SK-N-SH (cell line): ENCODE results near the gene IL13. TPM values are rescaled to one million over a fixed set of nuclear protein-coding genes. Genes with fewer than 3 reads are reported as not detected.

Experiments
- CTCF ChIA-PET: fragments of 300-600, 350-600 bp; formaldehyde crosslinking; extraction: SDS; loops from one replicate; lab custom pipeline; 2021; lab: Yijun Ruan, JAX
- POLR2A ChIA-PET: fragments of 350-600 bp; sonication (Branson Sonifier 250); formaldehyde crosslinking; extraction: SDS; loops from one replicate; lab custom pipeline; 2020; ENCODE audit warnings: antibody characterized with exemption, inconsistent platforms; lab: Yijun Ruan, JAX
- DNase-seq: peaks from one replicate; pipeline ENCODE4 v3.0.0; 2012
- H2AFZ ChIP-seq: fragments of 200-600 bp; sonication (generic); 2 replicates; pipeline ENCODE4 v1.8.1; 2016; ENCODE audit warnings: antibody characterized with exemption, mild to moderate bottlenecking, low read depth
- H3F3A ChIP-seq: fragments of 200-600 bp; sonication (generic); replicated peaks from 2 replicates; pipeline ENCODE3; 2016; ENCODE audit warnings: antibody characterized with exemption, mild to moderate bottlenecking; ENCODE audit not compliant: insufficient read depth
- H3K27ac ChIP-seq, 2 experiments: fragments of 200-500 bp in 1 of 2; fragments of 200-600 bp in 1 of 2; sonication (Bioruptor generic) in 1 of 2; sonication (generic), shearing (Covaris generic) in 1 of 2; 2 replicates each; pipeline versions ENCODE4 v1.5.1 to v1.6.1; 2014 to 2016; ENCODE audit warnings: low read depth in 2 of 2, inconsistent platforms in 1 of 2, low read length in 1 of 2, mild to moderate bottlenecking in 1 of 2, mixed read lengths in 1 of 2
- H3K27me3 ChIP-seq: fragments of 200-600 bp; sonication (generic), shearing (Covaris generic); 2 replicates; pipeline ENCODE4 v1.6.1; 2016; ENCODE audit warnings: mixed run types; ENCODE audit not compliant: insufficient read depth
- H3K36me3 ChIP-seq, 2 experiments: fragments of 200-500 bp in 1 of 2; fragments of 200-600 bp in 1 of 2; sonication (Bioruptor generic) in 1 of 2; sonication (generic) in 1 of 2; replicated peaks in 1 of 2; 2 replicates each; pipeline versions ENCODE3 to v1.5.1; 2014 to 2016; ENCODE audit warnings: low read length in 1 of 2, mild to moderate bottlenecking in 1 of 2; ENCODE audit not compliant: insufficient read depth in 2 of 2, control insufficient read depth in 1 of 2
- H3K4me1 ChIP-seq, 2 experiments: fragments of 200-500 bp in 1 of 2; fragments of 200-600 bp in 1 of 2; sonication (Bioruptor generic) in 1 of 2; sonication (generic), shearing (Covaris generic) in 1 of 2; 2 replicates each; pipeline versions ENCODE4 v1.5.1 to v1.6.1; 2014 to 2016; ENCODE audit warnings: low read depth in 1 of 2, low read length in 1 of 2, mixed run types in 1 of 2; ENCODE audit not compliant: insufficient read depth in 2 of 2, control insufficient read depth in 1 of 2
- H3K4me2 ChIP-seq: fragments of 200-600 bp; sonication (generic), shearing (Covaris generic); 2 replicates; pipeline ENCODE4 v1.6.1; 2017; ENCODE audit warnings: mixed run types
- H3K4me3 ChIP-seq, 2 experiments: fragments of 200-500 bp in 1 of 2; fragments of 200-600 bp in 1 of 2; sonication (Bioruptor generic) in 1 of 2; sonication (generic), shearing (Covaris generic) in 1 of 2; 2 replicates each; pipeline versions ENCODE4 v1.5.1 to v1.8.1; 2014 to 2016; ENCODE audit warnings: low read depth in 2 of 2, inconsistent platforms in 1 of 2, low read length in 1 of 2, mild to moderate bottlenecking in 1 of 2, mixed read lengths in 1 of 2, moderate library complexity in 1 of 2
- H3K79me2 ChIP-seq: fragments of 200-600 bp; sonication (generic); 2 replicates; pipeline ENCODE4 v1.8.1; 2017; ENCODE audit warnings: mild to moderate bottlenecking; ENCODE audit not compliant: insufficient read depth
- H3K9ac ChIP-seq: fragments of 200-600 bp; sonication (generic); 2 replicates; pipeline ENCODE4 v1.6.1; 2017; ENCODE audit warnings: mixed run types
- H3K9me2 ChIP-seq: fragments of 200-600 bp; sonication (generic); 2 replicates; pipeline ENCODE4 v1.6.1; 2017; ENCODE audit warnings: mixed run types
- H3K9me3 ChIP-seq: fragments of 200-600 bp; sonication (generic); 2 replicates; pipeline ENCODE4 v1.6.1; 2017; ENCODE audit warnings: mixed run types, mild to moderate bottlenecking, moderate library complexity
- H4K20me1 ChIP-seq: fragments of 200-600 bp; sonication (generic); 2 replicates; pipeline ENCODE4 v1.6.1; 2017; ENCODE audit warnings: mild to moderate bottlenecking, mixed run types; ENCODE audit not compliant: insufficient read depth
- CHD2 ChIP-seq: fragments of 150-350 bp; IDR thresholded peaks from 2 replicates; pipeline ENCODE4 v1.6.1; 2018; ENCODE audit warnings: low read length; ENCODE audit not compliant: partially characterized antibody
- EP300 ChIP-seq, 2 experiments: IDR thresholded peaks; 2 replicates each; pipeline versions ENCODE4 v1.4.0 to v1.6.1; 2012; ENCODE audit warnings: borderline replicate concordance in 1 of 2, low read depth in 1 of 2, low read length in 1 of 2
- MAX ChIP-seq: IDR thresholded peaks from 2 replicates; pipeline ENCODE4 v1.4.0; 2012; ENCODE audit warnings: low read depth
- MEF2A ChIP-seq: IDR thresholded peaks from 2 replicates; pipeline ENCODE4 v1.4.0; 2012; ENCODE audit warnings: low read depth, borderline replicate concordance
- MXI1 ChIP-seq: IDR thresholded peaks from 2 replicates; pipeline ENCODE4 v1.6.1; 2012; ENCODE audit warnings: mild to moderate bottlenecking, low read depth, low read length, improper control_type of control experiment
- RAD21 ChIP-seq: IDR thresholded peaks from 2 replicates; pipeline ENCODE4 v1.6.1; 2012; ENCODE audit warnings: mild to moderate bottlenecking, low read length
- SMC3 ChIP-seq: IDR thresholded peaks from 2 replicates; pipeline ENCODE4 v1.6.1; 2012; ENCODE audit warnings: low read depth, low read length, improper control_type of control experiment
- TAF1 ChIP-seq: IDR thresholded peaks from 2 replicates; pipeline ENCODE4 v1.6.1; 2012; ENCODE audit warnings: low read depth, mild to moderate bottlenecking, low read length, moderate library complexity, borderline replicate concordance
- TCF12 ChIP-seq: IDR thresholded peaks from 2 replicates; pipeline ENCODE4 v1.4.0; 2012
- YY1 ChIP-seq: IDR thresholded peaks from 2 replicates; pipeline ENCODE4 v1.4.0; 2012; ENCODE audit warnings: low read depth, mild to moderate bottlenecking
- WGBS: methylation state at CpG from one replicate; pipeline ENCODE4 v1.1.6; 2017; ENCODE audit warnings: low lambda C conversion rate; 5-methylcytosine and 5-hydroxymethylcytosine counted together
- polyA plus RNA-seq, 3 experiments: library from polyadenylated mRNA; depleted of rRNA; stranded (reverse); fragments of >200 nt; gene quantifications; 2 replicates each; pipeline ENCODE4 v1.2.3, GENCODE V29; 2012
- TF ChIP-seq, protein P1 (sequence below): fragments of 150-350 bp; IDR thresholded peaks from 2 replicates; pipeline ENCODE4 v1.6.1; 2017; ENCODE audit warnings: antibody characterized with exemption, low read length, low read depth, borderline replicate concordance
- TF ChIP-seq, protein P2 (sequence below): fragments of 150-350 bp; IDR thresholded peaks from 2 replicates; pipeline ENCODE4 v1.6.1; 2016; ENCODE audit warnings: mild to moderate bottlenecking, low read depth, low read length

The IL13 gene
- polyA plus RNA-seq (2012; rRNA removed), result 0.05 and 0.08 TPM in 2 replicates
- polyA plus RNA-seq (2012; cell fraction: cytosol; rRNA removed), result not detected in 2 replicates
- polyA plus RNA-seq (2012; cell fraction: nucleus; rRNA removed), result 0.47 and 0.73 TPM in 2 replicates

- no peak for DNase-seq
- Histone ChIP-seq H3K4me1 (peaks cover 0 to 9% of the 10 kb centered on the region in 2 experiments; a peak in 1 of 4 replicates), H4K20me1 (no peaks in the 10 kb centered on the region), H3K27me3 (no peaks in the 10 kb centered on the region), H2AFZ (no peak within 1 kb of the TSS), H3K4me2 (no peak within 1 kb of the TSS), H3K79me2 (no peaks in the 10 kb centered on the region), H3F3A (no peaks in the 10 kb centered on the region), H3K4me3 (no peak within 1 kb of the TSS), H3K9me2 (no peaks in the 10 kb centered on the region), H3K27ac (no peak within 1 kb of the TSS), H3K9me3 (no peaks in the 10 kb centered on the region), H3K36me3 (no peaks in the 10 kb centered on the region), H3K9ac (no peak within 1 kb of the TSS)
- TF ChIP-seq RAD21 (no peak), YY1 (no peak), MXI1 (no peak), CHD2 (no peak), MEF2A (no peak), MAX (no peak), TCF12 (no peak)
- TF ChIP-seq, protein P1, sequence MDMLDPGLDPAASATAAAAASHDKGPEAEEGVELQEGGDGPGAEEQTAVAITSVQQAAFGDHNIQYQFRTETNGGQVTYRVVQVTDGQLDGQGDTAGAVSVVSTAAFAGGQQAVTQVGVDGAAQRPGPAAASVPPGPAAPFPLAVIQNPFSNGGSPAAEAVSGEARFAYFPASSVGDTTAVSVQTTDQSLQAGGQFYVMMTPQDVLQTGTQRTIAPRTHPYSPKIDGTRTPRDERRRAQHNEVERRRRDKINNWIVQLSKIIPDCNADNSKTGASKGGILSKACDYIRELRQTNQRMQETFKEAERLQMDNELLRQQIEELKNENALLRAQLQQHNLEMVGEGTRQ, result no peak
- TF ChIP-seq, protein P2, sequence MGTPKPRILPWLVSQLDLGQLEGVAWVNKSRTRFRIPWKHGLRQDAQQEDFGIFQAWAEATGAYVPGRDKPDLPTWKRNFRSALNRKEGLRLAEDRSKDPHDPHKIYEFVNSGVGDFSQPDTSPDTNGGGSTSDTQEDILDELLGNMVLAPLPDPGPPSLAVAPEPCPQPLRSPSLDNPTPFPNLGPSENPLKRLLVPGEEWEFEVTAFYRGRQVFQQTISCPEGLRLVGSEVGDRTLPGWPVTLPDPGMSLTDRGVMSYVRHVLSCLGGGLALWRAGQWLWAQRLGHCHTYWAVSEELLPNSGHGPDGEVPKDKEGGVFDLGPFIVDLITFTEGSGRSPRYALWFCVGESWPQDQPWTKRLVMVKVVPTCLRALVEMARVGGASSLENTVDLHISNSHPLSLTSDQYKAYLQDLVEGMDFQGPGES, result no peak
- 97% methylated on average over 11 of the region's 12 CpGs for WGBS
- ChIA-PET CTCF (interaction anchor here (0.6 to 1.5 kb wide), 2 partner anchors 10 to 74 kb away, joined by 3 read pairs; no protein-coding TSS in a partner anchor), POLR2A (interaction anchor here (0.6 kb wide), 1 partner anchor 18 kb away, joined by 5 read pairs; no protein-coding TSS in a partner anchor)
Measured at GRCh38 chr5:132657676-132658380, at the start of gene IL13. TSS of gene IL13 (plus strand) at chr5:132658173. CDS start at chr5:132658187, 14 bp downstream.

DNA sequence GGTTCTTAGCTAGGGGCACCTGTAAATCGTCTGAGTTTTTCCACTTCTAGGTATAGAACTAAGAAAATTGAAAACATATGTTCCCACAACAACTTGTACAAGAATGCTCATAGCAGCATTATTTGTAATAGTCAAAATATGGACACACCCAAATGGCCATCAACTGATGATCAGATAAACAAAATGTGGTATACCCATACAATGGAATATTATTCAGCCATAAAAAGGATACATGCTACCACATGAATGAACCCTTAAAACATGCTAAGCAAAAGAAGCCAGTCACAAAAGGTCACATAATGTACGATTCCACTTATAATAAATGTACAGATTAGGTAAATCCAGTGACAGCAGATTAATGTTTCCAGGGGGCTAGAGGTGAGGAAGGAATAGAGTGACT lies 46.0 kb upstream of the IL13 start:
- Histone ChIP-seq H2AFZ (no peak overlapping the region), H3K9ac (no peak overlapping the region), H3F3A (no peaks in the 10 kb centered on the region), H3K79me2 (no peaks in the 10 kb centered on the region), H3K27me3 (no peaks in the 10 kb centered on the region), H4K20me1 (no peaks in the 10 kb centered on the region), H3K9me2 (no peaks in the 10 kb centered on the region), H3K4me1 (no peaks in the 10 kb centered on the region; a peak in 1 of 4 replicates), H3K9me3 (no peaks in the 10 kb centered on the region), H3K27ac (no peak overlapping the region), H3K4me3 (no peak overlapping the region), H3K36me3 (peaks cover 75 to 76% of the 10 kb centered on the region in 2 experiments), H3K4me2 (no peak overlapping the region)
- no peak for DNase-seq
- POLR2A ChIA-PET, result no interaction called here
- WGBS, result 90% methylated on average over 2 of the region's 2 CpGs
- TF ChIP-seq EP300 (IDR thresholded peaks at IDR 0.05; ENCODE audit: borderline replicate concordance in 1 of 2, low read depth in 1 of 2, low read length in 1 of 2), result no peak
- no peak for TF ChIP-seq SMC3
- TF ChIP-seq TAF1, result no peak
- CTCF ChIA-PET, result no interaction called here
